Neural progenitor cell (in vitro differentiated cells): Measurements from ENCODE around the gene CDC25C. TPM values are rescaled to one million over a fixed set of nuclear protein-coding genes. Genes with fewer than 3 reads are reported as not detected.

Experiments
- DNase-seq: peaks from one replicate; pipeline ENCODE4 v3.0.0-alpha.2; 2016; ENCODE audit warnings: low spot score
- H2AFZ ChIP-seq: fragments of 200-600 bp; sonication (generic); replicated peaks from 2 replicates; pipeline ENCODE4 v1.6.1; 2016; ENCODE audit warnings: antibody characterized with exemption
- H3F3A ChIP-seq: fragments of 200-600 bp; sonication (generic); 2 replicates; pipeline ENCODE4 v1.6.1; 2016; ENCODE audit warnings: antibody characterized with exemption, low read depth
- H3K27ac ChIP-seq: fragments of 200-600 bp; sonication (generic); 2 replicates; pipeline ENCODE4 v1.5.1; 2016; ENCODE audit warnings: mild to moderate bottlenecking
- H3K27me3 ChIP-seq: fragments of 200-600 bp; sonication (generic); 2 replicates; pipeline ENCODE4 v1.6.1; 2016; ENCODE audit warnings: mild to moderate bottlenecking, moderate library complexity
- H3K36me3 ChIP-seq: fragments of 200-600 bp; sonication (generic); 2 replicates; pipeline ENCODE4 v1.5.1; 2016
- H3K4me1 ChIP-seq: fragments of 200-600 bp; sonication (generic); 2 replicates; pipeline ENCODE4 v1.6.1; 2016; ENCODE audit warnings: mixed run types
- H3K4me2 ChIP-seq: fragments of 200-600 bp; sonication (generic); 2 replicates; pipeline ENCODE4 v1.6.1; 2016
- H3K4me3 ChIP-seq: fragments of 200-600 bp; sonication (generic); 2 replicates; pipeline ENCODE4 v1.5.1; 2016
- H3K79me2 ChIP-seq: fragments of 200-600 bp; sonication (generic); 2 replicates; pipeline ENCODE4 v1.6.1; 2016; ENCODE audit warnings: low read depth
- H3K9ac ChIP-seq: fragments of 200-600 bp; sonication (generic); 2 replicates; pipeline ENCODE4 v1.6.1; 2016
- H3K9me3 ChIP-seq: fragments of 200-600 bp; sonication (generic); 2 replicates; pipeline ENCODE4 v1.5.1; 2016; ENCODE audit warnings: low read depth
- H4K20me1 ChIP-seq: fragments of 200-600 bp; sonication (generic); 2 replicates; pipeline ENCODE4 v1.6.1; 2016; ENCODE audit warnings: low read depth
- H3K27ac Mint-ChIP-seq: 3 replicates; pipeline ENCODE4 v1.8.0; 2021; ENCODE audit warnings: mixed read lengths
- H3K27me3 Mint-ChIP-seq: 2 replicates; pipeline ENCODE4 v1.8.0; 2022; ENCODE audit warnings: low read depth, mild to moderate bottlenecking, inconsistent platforms, moderate library complexity, mixed read lengths; ENCODE audit not compliant: insufficient read depth
- H3K36me3 Mint-ChIP-seq: 3 replicates; pipeline ENCODE4 v1.8.0; 2021; ENCODE audit warnings: mixed read lengths
- H3K4me1 Mint-ChIP-seq: 3 replicates; pipeline ENCODE4 v1.8.0; 2021; ENCODE audit warnings: mixed read lengths
- H3K4me3 Mint-ChIP-seq: 3 replicates; pipeline ENCODE4 v1.8.0; 2021; ENCODE audit warnings: mild to moderate bottlenecking, moderate library complexity, mixed read lengths
- H3K9me3 Mint-ChIP-seq: 3 replicates; pipeline ENCODE4 v1.8.0; 2020; ENCODE audit warnings: mixed read lengths
- EZH2 ChIP-seq: fragments of 200-600 bp; sonication (generic); IDR thresholded peaks from 2 replicates; pipeline ENCODE4 v1.6.1; 2017; ENCODE audit warnings: antibody characterized with exemption, mild to moderate bottlenecking, moderate library complexity
- EZH2phosphoT487 ChIP-seq: fragments of 200-600 bp; sonication (generic); IDR thresholded peaks from 2 replicates; pipeline ENCODE4 v1.6.1; 2017; ENCODE audit warnings: antibody characterized with exemption
- total RNA-seq: library from RNA; depleted of rRNA; stranded (reverse); fragments of >200 nt; gene quantifications from 2 replicates; pipeline ENCODE4 v1.2.3, GENCODE V29; 2015; ENCODE audit warnings: low replicate concordance
- TF ChIP-seq, protein P1 (sequence below): fragments of 200-600 bp; sonication (generic); IDR thresholded peaks from 2 replicates; pipeline ENCODE4 v1.5.1; 2017; ENCODE audit warnings: antibody characterized with exemption, mild to moderate bottlenecking

The CDC25C gene
- total RNA-seq, 1 donor from 2014 or later = 48.6 TPM

- Histone ChIP-seq H3K9me3 (no peaks in the 10 kb centered on the region), H3K79me2 (peaks cover 80% of the 10 kb centered on the region)
- no peaks in the 10 kb centered on the region for H3K27me3 Mint-ChIP-seq
Observed at GRCh38 chr5:138371454-138371853, 39.9 kb upstream of the CDC25C start.

DNA sequence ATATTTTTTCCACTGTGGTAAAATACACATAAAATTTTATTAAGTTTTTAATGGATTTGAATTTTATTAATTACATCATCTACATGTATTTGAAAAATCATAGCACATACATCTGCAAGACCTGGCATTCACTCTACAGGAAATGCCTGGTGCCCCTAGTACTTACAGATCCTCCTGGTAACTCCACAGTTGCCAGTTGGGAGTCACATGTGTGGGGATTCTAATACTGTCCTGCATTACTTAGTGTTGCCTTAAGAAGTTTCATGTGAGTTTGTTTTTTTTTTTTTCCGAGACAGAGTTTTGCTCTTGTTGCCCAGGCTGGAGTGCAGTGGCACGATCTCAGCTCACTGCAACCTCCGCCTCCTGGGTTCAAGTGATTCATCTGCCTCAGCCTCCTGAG lies 38.9 kb upstream of the CDC25C start:
- peaks cover 89% of the 10 kb centered on the region for H3K79me2 ChIP-seq
- no peak overlapping the region for H3K27ac ChIP-seq
- peaks cover 4% of the 10 kb centered on the region for H3K36me3 ChIP-seq
- H2AFZ ChIP-seq = no peak overlapping the region
- DNase-seq = no peak
- TF ChIP-seq EZH2 (no peak), EZH2phosphoT487 (no peak)
- TF ChIP-seq, protein P1, sequence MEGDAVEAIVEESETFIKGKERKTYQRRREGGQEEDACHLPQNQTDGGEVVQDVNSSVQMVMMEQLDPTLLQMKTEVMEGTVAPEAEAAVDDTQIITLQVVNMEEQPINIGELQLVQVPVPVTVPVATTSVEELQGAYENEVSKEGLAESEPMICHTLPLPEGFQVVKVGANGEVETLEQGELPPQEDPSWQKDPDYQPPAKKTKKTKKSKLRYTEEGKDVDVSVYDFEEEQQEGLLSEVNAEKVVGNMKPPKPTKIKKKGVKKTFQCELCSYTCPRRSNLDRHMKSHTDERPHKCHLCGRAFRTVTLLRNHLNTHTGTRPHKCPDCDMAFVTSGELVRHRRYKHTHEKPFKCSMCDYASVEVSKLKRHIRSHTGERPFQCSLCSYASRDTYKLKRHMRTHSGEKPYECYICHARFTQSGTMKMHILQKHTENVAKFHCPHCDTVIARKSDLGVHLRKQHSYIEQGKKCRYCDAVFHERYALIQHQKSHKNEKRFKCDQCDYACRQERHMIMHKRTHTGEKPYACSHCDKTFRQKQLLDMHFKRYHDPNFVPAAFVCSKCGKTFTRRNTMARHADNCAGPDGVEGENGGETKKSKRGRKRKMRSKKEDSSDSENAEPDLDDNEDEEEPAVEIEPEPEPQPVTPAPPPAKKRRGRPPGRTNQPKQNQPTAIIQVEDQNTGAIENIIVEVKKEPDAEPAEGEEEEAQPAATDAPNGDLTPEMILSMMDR = no peak
- H3K4me2 ChIP-seq = no peak overlapping the region
- Mint-ChIP-seq H3K36me3 (peaks cover 12% of the 10 kb centered on the region), H3K4me1 (peaks cover 3% of the 10 kb centered on the region), H3K27me3 (no peaks in the 10 kb centered on the region), H3K9me3 (no peaks in the 10 kb centered on the region), H3K27ac (no peak overlapping the region), H3K4me3 (no peak overlapping the region)
- no peaks in the 10 kb centered on the region for H3K4me1 ChIP-seq
- H3K9ac ChIP-seq = no peak overlapping the region
- H3K4me3 ChIP-seq = no peak overlapping the region
- no peaks in the 10 kb centered on the region for H3K27me3 ChIP-seq
- no peaks in the 10 kb centered on the region for H3K9me3 ChIP-seq
- peaks cover 70% of the 10 kb centered on the region for H4K20me1 ChIP-seq
- no peaks in the 10 kb centered on the region for H3F3A ChIP-seq

More at GRCh38 chr5:138371454-138371853, 39.9 kb upstream of the CDC25C start:
- Mint-ChIP-seq H3K4me3 (no peak overlapping the region), H3K4me1 (peaks cover 3% of the 10 kb centered on the region), H3K27ac (no peak overlapping the region), H3K36me3 (peaks cover 10% of the 10 kb centered on the region), H3K9me3 (no peaks in the 10 kb centered on the region)
- H3K4me1 ChIP-seq = no peaks in the 10 kb centered on the region
- no peak overlapping the region for H3K9ac ChIP-seq
- H3K4me3 ChIP-seq = no peak overlapping the region
- H3K4me2 ChIP-seq = no peak overlapping the region
- no peak overlapping the region for H2AFZ ChIP-seq
- TF ChIP-seq, protein P1 = no peak
- TF ChIP-seq EZH2phosphoT487 (no peak), EZH2 (no peak)
- DNase-seq = no peak
- peaks cover 4% of the 10 kb centered on the region for H3K36me3 ChIP-seq
- H3K27me3 ChIP-seq = no peaks in the 10 kb centered on the region
- no peak overlapping the region for H3K27ac ChIP-seq
- peaks cover 61% of the 10 kb centered on the region for H4K20me1 ChIP-seq
- no peaks in the 10 kb centered on the region for H3F3A ChIP-seq

GRCh38 chr5:138369706-138370105 lies 38.1 kb upstream of the CDC25C start:
- Histone ChIP-seq H3K4me3 (no peak overlapping the region), H3K9ac (no peak overlapping the region), H3K4me1 (no peaks in the 10 kb centered on the region), H3F3A (no peaks in the 10 kb centered on the region), H3K27ac (no peak overlapping the region), H3K9me3 (no peaks in the 10 kb centered on the region), H2AFZ (no peak overlapping the region), H3K27me3 (no peaks in the 10 kb centered on the region), H3K4me2 (no peak overlapping the region), H3K36me3 (peaks cover 4% of the 10 kb centered on the region), H4K20me1 (peaks cover 78% of the 10 kb centered on the region), H3K79me2 (peaks cover 97% of the 10 kb centered on the region)
- no peak for DNase-seq
- TF ChIP-seq EZH2 = no peak
- TF ChIP-seq, protein P1 = no peak
- no peak for TF ChIP-seq EZH2phosphoT487
- Mint-ChIP-seq H3K27me3 (no peaks in the 10 kb centered on the region), H3K9me3 (no peaks in the 10 kb centered on the region), H3K4me1 (peaks cover 3% of the 10 kb centered on the region), H3K4me3 (no peak overlapping the region), H3K27ac (no peak overlapping the region), H3K36me3 (peaks cover 8% of the 10 kb centered on the region)
